CD14-positive monocyte (primary cell): ENCODE data around the gene HAVCR2. TPM values are rescaled to one million over a fixed set of nuclear protein-coding genes. Genes with fewer than 3 reads are reported as not detected.

Experiments used
- DNase-seq, 3 donors: peaks; one replicate each; pipeline ENCODE4 v3.0.0-alpha.2; 2011 to 2022
- H2AFZ ChIP-seq: 2 replicates; pipeline ENCODE4 v1.6.0; 2012; ENCODE audit warnings: mild to moderate bottlenecking, low read depth, low read length, inconsistent platforms; ENCODE audit not compliant: insufficient read depth, poor library complexity, severe bottlenecking
- H3K27ac ChIP-seq, 2 donors: 1 replicate in 1 of 2; 2 replicates in 1 of 2; pipeline ENCODE4 v1.5.1; 2012 to 2013; ENCODE audit warnings: low read length in 2 of 2, control low read depth in 1 of 2, inconsistent platforms in 1 of 2, low read depth in 1 of 2, mild to moderate bottlenecking in 1 of 2
- H3K27me3 ChIP-seq, 2 donors: one replicate each; pipeline versions ENCODE4 v1.6.0 to v1.6.1; 2011 to 2013; ENCODE audit warnings: low read length in 2 of 2; ENCODE audit not compliant: control insufficient read depth in 2 of 2, insufficient read depth in 2 of 2
- H3K36me3 ChIP-seq, 2 donors: replicated peaks in 1 of 2; 1 replicate in 1 of 2; 2 replicates in 1 of 2; pipeline versions ENCODE4 v1.5.1 to v1.6.1; 2012 to 2013; ENCODE audit warnings: low read length in 2 of 2, control low read depth in 1 of 2, inconsistent platforms in 1 of 2, mild to moderate bottlenecking in 1 of 2; ENCODE audit not compliant: insufficient read depth in 2 of 2, control insufficient read depth in 1 of 2
- H3K4me1 ChIP-seq, 2 donors: 1 replicate in 1 of 2; 2 replicates in 1 of 2; pipeline versions ENCODE4 v1.5.1 to v1.6.1; 2012 to 2013; ENCODE audit warnings: low read length in 2 of 2, control low read depth in 1 of 2, inconsistent platforms in 1 of 2, mild to moderate bottlenecking in 1 of 2, moderate library complexity in 1 of 2; ENCODE audit not compliant: insufficient read depth in 2 of 2, control insufficient read depth in 1 of 2
- H3K4me2 ChIP-seq: replicated peaks from 2 replicates; pipeline ENCODE3; 2012; ENCODE audit warnings: low read length, moderate library complexity, mild to moderate bottlenecking; ENCODE audit not compliant: poor library complexity, severe bottlenecking; ENCODE audit errors: extremely low read depth
- H3K4me3 ChIP-seq, 3 experiments: fragments of 200-600 bp in 1 of 3; sonication (generic) in 1 of 3; replicated peaks in 1 of 3; 1 replicate in 2 of 3; 2 replicates in 1 of 3; pipeline ENCODE4 v1.5.1; 2011 to 2013; ENCODE audit warnings: low read length in 3 of 3, mild to moderate bottlenecking in 3 of 3, control low read depth in 2 of 3, low read depth in 2 of 3, inconsistent platforms in 1 of 3, moderate library complexity in 1 of 3
- H3K79me2 ChIP-seq: 2 replicates; pipeline ENCODE4 v1.6.0; 2012; ENCODE audit warnings: mild to moderate bottlenecking, control low read depth, inconsistent platforms, low read length, moderate library complexity; ENCODE audit not compliant: insufficient read depth
- H3K9ac ChIP-seq: 2 replicates; pipeline ENCODE4 v1.6.0; 2017; ENCODE audit warnings: low read length, mild to moderate bottlenecking; ENCODE audit not compliant: insufficient read depth, poor library complexity, severe bottlenecking
- H3K9me3 ChIP-seq, 2 donors: replicated peaks in 1 of 2; 1 replicate in 1 of 2; 2 replicates in 1 of 2; pipeline versions ENCODE4 v1.5.1 to v1.6.1; 2012 to 2013; ENCODE audit warnings: low read length in 2 of 2, control low read depth in 1 of 2; ENCODE audit not compliant: control insufficient read depth in 1 of 2, insufficient read depth in 1 of 2
- H4K20me1 ChIP-seq: 2 replicates; pipeline ENCODE4 v1.6.0; 2012; ENCODE audit warnings: mild to moderate bottlenecking, low read length, control low read depth, moderate library complexity; ENCODE audit not compliant: insufficient read depth
- H3K27ac Mint-ChIP-seq, 7 donors: one replicate each; pipeline ENCODE4 v1.8.0; 2020; ENCODE audit warnings: mild to moderate bottlenecking in 7 of 7, mixed read lengths in 7 of 7, moderate library complexity in 6 of 7, inconsistent platforms in 2 of 7
- H3K27me3 Mint-ChIP-seq, 3 donors: one replicate each; pipeline ENCODE4 v1.8.0; 2021 to 2022; ENCODE audit warnings: low read depth in 3 of 3, mild to moderate bottlenecking in 3 of 3, mixed read lengths in 3 of 3, moderate library complexity in 3 of 3, inconsistent platforms in 1 of 3
- H3K36me3 Mint-ChIP-seq, 2 donors: one replicate each; pipeline ENCODE4 v1.8.0; 2020; ENCODE audit warnings: mixed read lengths in 2 of 2, inconsistent platforms in 1 of 2, mild to moderate bottlenecking in 1 of 2
- H3K4me1 Mint-ChIP-seq: one replicate; pipeline ENCODE4 v1.8.0; 2020; ENCODE audit warnings: mild to moderate bottlenecking, mixed read lengths
- H3K4me3 Mint-ChIP-seq, 2 donors: one replicate each; pipeline ENCODE4 v1.8.0; 2020; ENCODE audit warnings: mild to moderate bottlenecking in 2 of 2, mixed read lengths in 2 of 2, moderate library complexity in 1 of 2
- H3K9me3 Mint-ChIP-seq, 7 donors: one replicate each; pipeline ENCODE4 v1.8.0; 2020 to 2022; ENCODE audit warnings: mixed read lengths in 7 of 7, mild to moderate bottlenecking in 6 of 7, moderate library complexity in 6 of 7, inconsistent platforms in 2 of 7
- CTCF ChIP-seq: fragments of 200-600 bp; IDR thresholded peaks from one replicate; pipeline ENCODE4 v1.8.0; 2022; ENCODE audit warnings: antibody characterized with exemption, mild to moderate bottlenecking
- WGBS: methylation state at CpG from one replicate; pipeline ENCODE4 v1.1.5; 2013; ENCODE audit warnings: missing lambda C conversion rate; ENCODE audit not compliant: insufficient coverage; 5-methylcytosine and 5-hydroxymethylcytosine counted together
- intact Hi-C, 2 donors: fragments of 100-400 bp; cut with micrococcal nuclease; formaldehyde crosslinking; loops; one replicate each; pipeline versions ENCODE4 v1.15.0 to v1.15.1; 2023
- polyA plus RNA-seq, 3 donors: library from polyadenylated mRNA; depleted of rRNA in 1 of 3; unstranded in 2 of 3; stranded (reverse) in 1 of 3; fragments of 300-500 nt in 2 of 3; fragments of >200 nt in 1 of 3; fragmentation: Illumina TruSeq in 2 of 3; gene quantifications; 1 replicate in 2 of 3; 2 replicates in 1 of 3; pipeline ENCODE4 v1.2.3, GENCODE V29; 2012 to 2021

HAVCR2 gene
- polyA plus RNA-seq, 3 donors, result 33.1 to 56.8 (median 45.0) TPM

DNA sequence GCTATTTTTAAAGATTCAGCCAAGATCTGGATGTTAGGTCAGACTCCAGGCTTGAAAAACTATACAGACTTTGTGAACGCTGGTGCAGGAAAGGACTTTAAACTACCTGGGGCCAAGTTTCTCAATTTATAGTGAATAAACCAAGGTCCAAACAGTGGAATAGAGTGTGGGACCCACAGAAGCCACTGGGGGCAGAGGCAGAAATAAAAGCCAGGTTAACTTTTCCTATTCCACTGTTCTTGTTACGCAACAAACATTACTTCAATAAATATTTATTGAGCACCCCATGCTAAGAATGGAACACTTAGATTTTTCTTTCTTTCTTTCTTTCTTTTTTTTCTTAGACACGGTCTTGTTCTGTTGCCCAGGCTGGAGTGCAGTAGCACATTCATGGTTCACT lies 38.9 kb downstream of the HAVCR2 start:
- no peak overlapping the region for H3K27ac ChIP-seq
- no peak overlapping the region for H3K9ac ChIP-seq
- intact Hi-C loops, result no loop called here
- H3K79me2 ChIP-seq, result no peaks in the 10 kb centered on the region
- DNase-seq, result no peak
- H4K20me1 ChIP-seq, result no peaks in the 10 kb centered on the region
- no peak overlapping the region for H3K4me3 ChIP-seq
- Mint-ChIP-seq H3K36me3 (no peaks in the 10 kb centered on the region), H3K9me3 (peaks cover 0 to 2% (median 2%) of the 10 kb centered on the region in 7 donors), H3K4me3 (no peak overlapping the region), H3K27ac (no peak overlapping the region), H3K27me3 (peaks cover 3 to 4% (median 4%) of the 10 kb centered on the region in 3 donors), H3K4me1 (peaks cover 3% of the 10 kb centered on the region)
- H3K9me3 ChIP-seq, result no peaks in the 10 kb centered on the region
- no peak overlapping the region for H2AFZ ChIP-seq
- TF ChIP-seq CTCF, result no peak
- H3K4me2 ChIP-seq, result no peak overlapping the region
- WGBS, result 97% methylated on average over 3 of the region's 3 CpGs
- H3K27me3 ChIP-seq, result no peaks in the 10 kb centered on the region
- H3K36me3 ChIP-seq, result no peaks in the 10 kb centered on the region
- H3K4me1 ChIP-seq, result peaks cover 0 to 4% of the 10 kb centered on the region in 2 donors

DNA sequence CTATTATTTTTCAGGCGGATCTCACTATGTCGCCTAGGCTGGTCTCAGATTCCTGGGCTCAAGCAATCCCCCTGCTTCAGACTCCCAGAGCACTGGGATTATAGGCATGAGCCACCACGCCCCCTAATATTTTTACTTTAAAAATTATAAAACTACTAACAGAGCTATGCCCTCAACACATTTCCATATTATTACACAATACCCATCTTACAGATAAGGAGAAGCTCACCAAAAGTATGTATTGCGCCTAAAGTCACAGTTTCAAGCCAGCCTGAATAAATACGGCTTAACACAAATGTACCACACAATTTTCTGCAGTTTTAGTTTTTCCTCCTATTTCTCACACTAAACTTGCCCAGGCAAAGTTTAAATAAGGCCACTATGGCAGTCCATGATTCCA lies 40.1 kb downstream of the HAVCR2 start:
- Mint-ChIP-seq H3K4me3 (no peak overlapping the region), H3K36me3 (no peaks in the 10 kb centered on the region), H3K27me3 (peaks cover 3 to 4% (median 4%) of the 10 kb centered on the region in 3 donors), H3K27ac (no peak overlapping the region), H3K9me3 (peaks cover 0 to 5% (median 3%) of the 10 kb centered on the region in 7 donors), H3K4me1 (peaks cover 2% of the 10 kb centered on the region)
- Histone ChIP-seq H3K9ac (no peak overlapping the region), H3K4me1 (no peaks in the 10 kb centered on the region), H3K36me3 (no peaks in the 10 kb centered on the region), H3K4me2 (no peak overlapping the region), H4K20me1 (no peaks in the 10 kb centered on the region), H3K4me3 (no peak overlapping the region), H2AFZ (no peak overlapping the region), H3K9me3 (no peaks in the 10 kb centered on the region), H3K27ac (no peak overlapping the region), H3K79me2 (no peaks in the 10 kb centered on the region), H3K27me3 (no peaks in the 10 kb centered on the region)
- no peak for DNase-seq
- TF ChIP-seq CTCF, result no peak
- 79% methylated on average over 4 of the region's 5 CpGs for WGBS
- intact Hi-C loops, result no loop called here
